Neuronal stem cell (in vitro differentiated cells): ENCODE data around the gene TMEM271.

Experiments
- DNase-seq: peaks from one replicate; pipeline ENCODE4 v3.0.0-alpha.2; 2013; ENCODE audit warnings: low spot score
- H2AFZ ChIP-seq: one replicate; pipeline ENCODE4 v1.6.1; 2013; ENCODE audit warnings: mild to moderate bottlenecking, low read length, inconsistent platforms
- H2AK5ac ChIP-seq: 2 replicates; pipeline ENCODE4 v1.6.1; 2013; ENCODE audit warnings: low read depth, mild to moderate bottlenecking, inconsistent platforms, low read length, moderate library complexity, mixed read lengths
- H2BK120ac ChIP-seq: 2 replicates; pipeline ENCODE4 v1.6.1; 2013; ENCODE audit warnings: low read depth, mild to moderate bottlenecking, inconsistent platforms, low read length, moderate library complexity, mixed read lengths
- H2BK12ac ChIP-seq: one replicate; pipeline ENCODE4 v1.6.1; 2013; ENCODE audit warnings: low read length, inconsistent platforms
- H2BK15ac ChIP-seq: 2 replicates; pipeline ENCODE4 v1.6.1; 2013; ENCODE audit warnings: mild to moderate bottlenecking, low read length, inconsistent platforms, mixed read lengths
- H2BK5ac ChIP-seq: one replicate; pipeline ENCODE4 v1.6.1; 2013; ENCODE audit warnings: inconsistent platforms, mild to moderate bottlenecking, low read length, moderate library complexity
- H3K14ac ChIP-seq: one replicate; pipeline ENCODE4 v1.6.1; 2013; ENCODE audit warnings: low read length, inconsistent platforms
- H3K18ac ChIP-seq: 2 replicates; pipeline ENCODE4 v1.6.1; 2013; ENCODE audit warnings: low read length, inconsistent platforms
- H3K23ac ChIP-seq: 2 replicates; pipeline ENCODE4 v1.6.1; 2013; ENCODE audit warnings: low read depth, mild to moderate bottlenecking, mixed read lengths, low read length, inconsistent platforms; ENCODE audit not compliant: poor library complexity
- H3K27ac ChIP-seq: replicated peaks from 3 replicates; pipeline ENCODE4 v1.5.1; 2013; ENCODE audit warnings: low read length, inconsistent platforms
- H3K27me3 ChIP-seq, 3 experiments: 2 replicates each; pipeline ENCODE4 v1.6.1; 2013; ENCODE audit warnings: low read length in 3 of 3, mild to moderate bottlenecking in 2 of 3, inconsistent platforms in 1 of 3, low read depth in 1 of 3, mixed read lengths in 1 of 3, moderate library complexity in 1 of 3; ENCODE audit not compliant: control insufficient read depth in 3 of 3, insufficient read depth in 3 of 3
- H3K36me3 ChIP-seq, 2 donors: replicated peaks in 1 of 2; 2 replicates each; pipeline ENCODE4 v1.6.1; 2013; ENCODE audit warnings: low read length in 2 of 2; ENCODE audit not compliant: control insufficient read depth in 2 of 2, insufficient read depth in 2 of 2
- H3K4ac ChIP-seq: 2 replicates; pipeline ENCODE4 v1.6.1; 2013; ENCODE audit warnings: inconsistent platforms, mild to moderate bottlenecking, low read length, moderate library complexity
- H3K4me1 ChIP-seq, 2 donors: 1 replicate in 1 of 2; 2 replicates in 1 of 2; pipeline ENCODE4 v1.6.1; 2013; ENCODE audit warnings: low read length in 2 of 2, low read depth in 1 of 2; ENCODE audit not compliant: control insufficient read depth in 2 of 2, insufficient read depth in 1 of 2
- H3K4me2 ChIP-seq: one replicate; pipeline ENCODE4 v1.6.1; 2013; ENCODE audit warnings: mild to moderate bottlenecking, low read length, inconsistent platforms; ENCODE audit not compliant: insufficient read depth, poor library complexity, severe bottlenecking
- H3K4me3 ChIP-seq, 2 donors: 2 replicates each; pipeline ENCODE4 v1.5.1; 2013; ENCODE audit warnings: low read length in 2 of 2, mild to moderate bottlenecking in 2 of 2, inconsistent platforms in 1 of 2, moderate library complexity in 1 of 2
- H3K79me1 ChIP-seq: one replicate; pipeline ENCODE4 v1.6.1; 2013; ENCODE audit warnings: low read depth, mild to moderate bottlenecking, inconsistent platforms, low read length, moderate library complexity
- H3K9ac ChIP-seq: one replicate; pipeline ENCODE4 v1.6.1; 2013; ENCODE audit warnings: mild to moderate bottlenecking, low read depth, low read length, inconsistent platforms; ENCODE audit not compliant: poor library complexity
- H3K9me3 ChIP-seq, 2 donors: replicated peaks in 1 of 2; 2 replicates each; pipeline versions ENCODE3 to v1.6.1; 2013; ENCODE audit warnings: low read length in 2 of 2, mild to moderate bottlenecking in 2 of 2, inconsistent platforms in 1 of 2, low read depth in 1 of 2, mixed read lengths in 1 of 2, moderate library complexity in 1 of 2; ENCODE audit not compliant: control insufficient read depth in 2 of 2, insufficient read depth in 1 of 2
- H4K8ac ChIP-seq: one replicate; pipeline ENCODE4 v1.6.1; 2013; ENCODE audit warnings: low read depth, mild to moderate bottlenecking, inconsistent platforms, low read length, moderate library complexity
- H4K91ac ChIP-seq: one replicate; pipeline ENCODE4 v1.6.1; 2013; ENCODE audit warnings: low read length, low read depth, mild to moderate bottlenecking, inconsistent platforms; ENCODE audit not compliant: poor library complexity
- WGBS, 2 donors: extraction: QIAGEN DNeasy Blood & Tissue Kit; methylation state at CpG; one replicate each; pipeline ENCODE4 v1.1.7; 2013; ENCODE audit warnings: missing lambda C conversion rate in 2 of 2, mixed read lengths in 1 of 2; ENCODE audit not compliant: insufficient read length in 2 of 2, insufficient replicate concordance in 1 of 2; ENCODE audit errors: extremely low coverage in 2 of 2; 5-methylcytosine and 5-hydroxymethylcytosine counted together

The TMEM271 gene

DNA sequence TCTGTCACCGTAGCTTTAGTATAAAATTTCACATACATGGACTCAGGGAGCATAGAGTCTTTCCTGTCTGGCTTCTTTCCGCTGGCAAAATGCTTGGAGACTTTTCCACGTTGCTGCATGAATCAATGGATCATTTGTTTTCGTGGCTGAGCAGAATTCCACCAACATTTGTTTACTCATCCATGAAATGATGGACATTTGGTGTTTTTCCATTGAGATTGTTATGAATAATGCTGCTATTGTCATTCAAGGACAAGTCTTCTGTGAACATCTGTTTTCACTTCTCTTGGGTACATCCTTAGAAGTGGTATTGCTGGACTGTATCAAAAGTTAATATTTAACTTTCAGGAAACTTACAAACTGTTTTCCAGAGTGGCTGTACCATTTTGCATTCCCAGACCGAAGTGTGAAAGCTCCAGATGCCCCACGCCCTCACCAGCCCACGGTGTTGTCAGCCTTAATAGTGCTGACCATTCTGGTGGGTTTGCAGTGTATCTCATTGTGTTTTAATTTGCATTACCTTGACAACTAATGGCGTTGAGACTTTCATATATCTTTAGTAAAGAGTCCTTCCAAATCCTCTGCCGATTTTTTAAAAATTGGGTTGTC lies 5.8 kb upstream of the TMEM271 start:
- Histone ChIP-seq H3K79me1 (no peaks in the 10 kb centered on the region), H2BK120ac (no peak overlapping the region), H3K9me3 (no peaks in the 10 kb centered on the region), H2AK5ac (no peak overlapping the region), H3K4me1 (peaks cover 12 to 13% of the 10 kb centered on the region in 2 donors), H3K23ac (no peak overlapping the region), H4K8ac (no peak overlapping the region), H3K4me2 (no peak overlapping the region), H4K91ac (no peak overlapping the region), H3K36me3 (no peaks in the 10 kb centered on the region), H3K14ac (no peak overlapping the region), H3K27me3 (peaks cover 21 to 35% (median 21%) of the 10 kb centered on the region in 3 experiments), H2BK12ac (no peak overlapping the region), H3K18ac (no peak overlapping the region), H3K4ac (no peak overlapping the region), H2BK15ac (no peak overlapping the region), H3K4me3 (no peak overlapping the region), H2BK5ac (no peak overlapping the region), H3K27ac (no peak overlapping the region), H2AFZ (no peak overlapping the region), H3K9ac (no peak overlapping the region)
- no peak for DNase-seq
- no CpG with 5 or more reads among the region's 9 CpGs for WGBS, 2 donors

DNA sequence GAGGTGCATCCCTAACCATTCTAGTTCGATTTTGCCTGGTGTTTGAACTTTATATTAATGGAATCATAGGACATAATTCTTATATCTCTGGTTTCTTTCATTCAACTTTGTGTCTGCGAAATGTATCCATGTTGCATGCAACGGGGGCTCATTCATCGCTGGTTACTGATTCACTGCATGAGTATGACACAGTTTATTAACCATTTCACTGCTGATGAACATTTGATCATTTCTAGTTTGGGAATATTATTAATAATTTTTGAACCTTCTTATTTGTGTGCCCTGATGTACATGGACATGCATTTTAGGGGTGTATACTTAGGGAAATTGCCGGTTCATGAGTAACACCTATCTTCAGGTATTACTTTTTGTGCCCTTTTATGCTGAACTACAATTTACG lies 5.1 kb upstream of the TMEM271 start:
- H3K9ac ChIP-seq = no peak overlapping the region
- no peak overlapping the region for H3K4me2 ChIP-seq
- H3K79me1 ChIP-seq = no peaks in the 10 kb centered on the region
- no peaks in the 10 kb centered on the region for H3K9me3 ChIP-seq
- no peaks in the 10 kb centered on the region for H3K36me3 ChIP-seq
- H4K8ac ChIP-seq = no peak overlapping the region
- peaks cover 12 to 13% of the 10 kb centered on the region in 2 donors for H3K4me1 ChIP-seq
- DNase-seq = no peak
- no peak overlapping the region for H2AFZ ChIP-seq
- H3K14ac ChIP-seq = no peak overlapping the region
- H3K27ac ChIP-seq = no peak overlapping the region
- H2BK15ac ChIP-seq = no peak overlapping the region
- H2BK5ac ChIP-seq = no peak overlapping the region
- no peak overlapping the region for H3K23ac ChIP-seq
- H3K27me3 ChIP-seq = peaks cover 21 to 40% (median 23%) of the 10 kb centered on the region in 3 experiments
- H3K4me3 ChIP-seq = no peak overlapping the region
- no peak overlapping the region for H4K91ac ChIP-seq
- H2BK12ac ChIP-seq = no peak overlapping the region
- no peak overlapping the region for H2BK120ac ChIP-seq
- no peak overlapping the region for H3K4ac ChIP-seq
- WGBS, 2 donors = no CpG with 5 or more reads among the region's 6 CpGs
- H2AK5ac ChIP-seq = no peak overlapping the region
- no peak overlapping the region for H3K18ac ChIP-seq

DNA sequence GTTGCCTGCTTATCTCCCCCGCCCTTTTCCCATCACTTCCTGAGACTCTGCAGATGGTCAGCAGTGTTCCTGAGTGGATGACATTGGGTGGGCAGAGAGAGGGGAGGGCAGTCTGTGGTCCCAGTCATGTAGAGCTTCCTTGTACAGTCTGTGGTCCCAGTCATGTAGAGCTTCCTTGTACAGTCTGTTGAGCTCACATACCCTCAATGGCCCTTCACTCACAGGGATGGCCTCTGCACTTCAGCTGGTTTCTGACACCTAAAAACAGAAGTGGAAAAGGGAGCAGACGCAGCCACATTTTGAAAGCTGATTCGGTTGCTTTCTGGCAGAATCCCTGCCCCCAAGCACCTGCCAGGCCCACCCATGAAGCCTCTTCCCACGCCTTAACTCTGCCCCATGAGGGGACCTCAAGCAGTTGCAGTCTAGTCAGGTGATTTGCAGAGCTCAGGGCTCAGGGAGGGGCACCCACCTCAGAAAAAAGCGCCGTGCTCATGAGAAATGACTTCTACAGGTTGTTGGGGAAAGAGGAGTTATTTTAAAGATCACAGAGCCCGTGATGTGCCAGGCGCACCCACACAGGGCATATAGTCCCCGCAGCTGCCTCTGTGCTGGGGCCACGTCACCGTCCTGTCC lies 3.6 kb upstream of the TMEM271 start:
- no peak overlapping the region for H3K4me3 ChIP-seq
- H2BK120ac ChIP-seq = no peak overlapping the region

More for the DNA sequence above, 3.6 kb upstream of the TMEM271 start:
- H2BK5ac ChIP-seq = no peak overlapping the region
- no peaks in the 10 kb centered on the region for H3K9me3 ChIP-seq
- no CpG with 5 or more reads among the region's 11 CpGs for WGBS, 2 donors
- no peak overlapping the region for H3K23ac ChIP-seq
- H3K14ac ChIP-seq = no peak overlapping the region
- H4K91ac ChIP-seq = no peak overlapping the region
- no peak overlapping the region for H3K27ac ChIP-seq
- no peak overlapping the region for H2BK12ac ChIP-seq
- H2AK5ac ChIP-seq = no peak overlapping the region
- no peaks in the 10 kb centered on the region for H3K79me1 ChIP-seq
- H3K4me2 ChIP-seq = no peak overlapping the region
- no peak for DNase-seq
- H2AFZ ChIP-seq = no peak overlapping the region
- H3K4ac ChIP-seq = no peak overlapping the region
- no peak overlapping the region for H3K18ac ChIP-seq
- H2BK15ac ChIP-seq = no peak overlapping the region
- H3K36me3 ChIP-seq = no peaks in the 10 kb centered on the region
- no peak overlapping the region for H3K9ac ChIP-seq
- peaks cover 12 to 13% of the 10 kb centered on the region in 2 donors for H3K4me1 ChIP-seq
- H3K27me3 ChIP-seq = peaks cover 29 to 54% (median 30%) of the 10 kb centered on the region in 3 experiments
- H4K8ac ChIP-seq = no peak overlapping the region
